NOMO-1 treated with dmso at 0.1 percent for 144 hours (cell line): ENCODE measurements around the gene ALB.

ENCODE experiments used
- DNase-seq: peaks from one replicate; lab custom pipeline; 2025; ENCODE audit not compliant: unreplicated experiment; lab: John Stamatoyannopoulos, UW

Gene ALB

DNA sequence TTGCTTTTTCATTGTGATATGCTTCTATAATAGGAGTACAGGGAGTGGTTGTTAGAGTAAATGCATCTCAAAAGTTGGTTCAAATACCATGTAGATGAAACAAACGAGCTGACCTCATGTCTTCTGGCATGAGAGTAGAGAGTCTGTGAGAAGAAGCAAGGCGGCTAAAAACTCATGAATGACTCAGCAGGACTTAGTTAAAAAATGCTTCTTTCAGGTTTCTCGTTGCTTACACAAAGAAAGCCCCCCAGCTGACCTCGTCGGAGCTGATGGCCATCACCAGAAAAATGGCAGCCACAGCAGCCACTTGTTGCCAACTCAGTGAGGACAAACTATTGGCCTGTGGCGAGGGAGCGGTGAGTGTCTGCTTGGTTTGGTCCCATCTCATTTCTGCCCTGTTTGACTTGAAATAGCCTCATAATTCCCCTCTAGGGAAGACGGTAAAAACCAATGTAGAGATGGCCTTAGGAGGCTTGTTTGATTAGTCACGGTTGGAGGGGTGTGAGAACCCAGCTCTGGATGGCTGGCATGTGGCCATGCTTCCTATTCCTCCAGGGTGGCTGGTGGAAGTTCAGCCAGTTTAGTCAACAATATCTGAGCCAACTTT is 46.4 kb downstream of the ALB start:
- DNase-seq = no peak

DNA sequence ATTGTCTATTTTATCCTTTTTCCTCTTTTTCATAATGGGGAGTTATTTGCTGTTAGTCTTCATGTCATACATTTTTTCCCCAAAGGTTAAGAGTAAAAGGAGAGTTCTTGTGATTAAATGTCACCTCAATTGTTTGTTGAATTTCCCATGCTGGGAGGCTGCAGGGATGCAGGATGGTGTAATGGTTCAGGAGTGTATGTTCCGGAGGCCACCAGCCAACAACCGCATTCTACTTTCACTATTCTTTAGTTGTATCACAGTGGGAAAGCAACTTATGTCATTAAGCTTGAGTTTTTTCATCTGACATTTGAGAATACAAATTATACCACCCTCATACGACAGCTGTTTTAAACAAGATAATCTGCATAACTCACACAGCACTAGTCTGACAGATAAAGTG is 47.3 kb downstream of the ALB start:
- no peak for DNase-seq

DNA sequence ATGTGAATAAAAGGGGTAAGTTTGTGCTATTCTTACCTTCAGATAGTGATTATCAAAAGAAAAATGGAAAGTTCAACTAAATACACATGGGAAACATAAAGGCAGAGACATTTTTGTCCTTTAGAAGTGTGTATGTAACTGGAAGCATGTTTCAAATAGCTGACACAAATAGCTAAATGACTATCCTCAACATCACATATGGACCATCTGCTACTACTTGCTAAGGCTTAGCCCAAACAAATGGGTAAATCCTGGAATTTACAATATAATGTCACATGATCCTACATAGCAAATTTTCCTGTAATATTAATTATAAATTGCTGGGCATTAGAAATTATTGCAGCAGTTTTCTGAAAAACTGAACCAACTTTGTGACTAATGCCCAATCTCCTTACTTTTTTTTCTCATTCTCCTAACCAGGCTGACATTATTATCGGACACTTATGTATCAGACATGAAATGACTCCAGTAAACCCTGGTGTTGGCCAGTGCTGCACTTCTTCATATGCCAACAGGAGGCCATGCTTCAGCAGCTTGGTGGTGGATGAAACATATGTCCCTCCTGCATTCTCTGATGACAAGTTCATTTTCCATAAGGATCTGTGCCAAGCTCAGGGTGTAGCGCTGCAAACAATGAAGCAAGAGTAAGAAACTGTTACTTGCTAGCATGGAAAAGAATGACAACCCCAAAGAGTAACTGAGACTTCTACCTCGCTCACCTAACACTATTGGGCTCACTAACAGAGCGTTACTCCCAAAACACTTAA is 48.1 kb downstream of the ALB start:
- DNase-seq = no peak

DNA sequence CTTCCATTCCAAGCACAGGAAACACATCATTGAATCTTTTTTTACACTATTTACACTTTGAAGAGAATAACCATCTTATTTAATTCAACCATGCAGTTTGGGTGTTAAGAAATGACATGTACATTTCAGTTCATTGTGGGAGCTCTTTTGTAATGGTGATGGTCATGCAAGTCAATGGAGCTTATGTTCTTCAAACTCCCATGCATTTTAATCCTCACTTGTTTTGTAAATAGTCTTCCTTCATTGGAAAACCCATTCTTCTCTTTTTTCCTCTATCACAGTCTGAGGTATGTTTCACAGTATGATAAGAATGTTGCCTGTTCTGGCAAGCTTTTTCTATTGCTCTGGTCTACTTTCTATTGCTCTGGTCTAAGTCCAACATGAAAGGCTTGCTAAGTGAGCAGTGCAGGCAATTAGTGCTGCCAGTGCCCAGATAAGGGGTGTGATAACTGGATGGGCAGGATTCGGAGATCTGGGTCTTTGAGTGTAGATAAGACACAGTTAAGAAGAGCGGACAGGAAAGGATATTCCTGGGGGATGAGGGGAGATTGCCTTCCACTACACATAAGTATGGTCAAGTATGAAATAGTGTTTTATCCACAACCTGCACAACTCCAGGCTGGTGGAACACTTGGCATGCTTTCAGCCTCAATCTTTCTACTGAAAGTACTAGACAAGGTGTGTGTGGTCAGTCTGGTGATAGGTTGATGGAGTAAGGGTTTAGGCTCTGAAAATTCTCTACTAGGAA is 49.0 kb downstream of the ALB start:
- DNase-seq = no peak

DNA sequence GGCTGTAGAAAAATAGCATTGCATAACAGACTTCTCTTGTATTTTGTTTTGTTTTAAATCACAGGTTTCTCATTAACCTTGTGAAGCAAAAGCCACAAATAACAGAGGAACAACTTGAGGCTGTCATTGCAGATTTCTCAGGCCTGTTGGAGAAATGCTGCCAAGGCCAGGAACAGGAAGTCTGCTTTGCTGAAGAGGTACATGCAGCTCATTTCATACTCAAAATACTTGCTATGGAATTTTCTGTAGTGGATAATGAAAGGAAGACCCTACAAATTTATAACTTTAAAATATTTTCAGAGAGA is 49.6 kb downstream of the ALB start:
- no peak for DNase-seq

DNA sequence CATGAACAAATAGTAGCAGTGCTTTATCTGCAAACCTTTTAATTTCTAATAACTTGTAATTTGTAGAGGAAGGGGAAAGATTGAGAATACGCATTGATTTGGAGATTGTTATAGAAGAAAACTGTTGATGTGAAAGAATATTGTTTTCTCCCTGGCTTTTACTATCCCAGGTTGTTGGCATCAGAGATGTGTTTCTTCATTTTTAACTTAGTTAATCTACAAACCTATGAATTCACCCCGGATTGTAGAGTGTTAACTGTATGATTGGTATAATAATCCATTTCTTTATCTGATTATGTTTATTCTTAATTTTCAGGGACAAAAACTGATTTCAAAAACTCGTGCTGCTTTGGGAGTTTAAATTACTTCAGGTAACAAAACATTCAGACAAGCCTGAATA is 50.8 kb downstream of the ALB start:
- DNase-seq = no peak

DNA sequence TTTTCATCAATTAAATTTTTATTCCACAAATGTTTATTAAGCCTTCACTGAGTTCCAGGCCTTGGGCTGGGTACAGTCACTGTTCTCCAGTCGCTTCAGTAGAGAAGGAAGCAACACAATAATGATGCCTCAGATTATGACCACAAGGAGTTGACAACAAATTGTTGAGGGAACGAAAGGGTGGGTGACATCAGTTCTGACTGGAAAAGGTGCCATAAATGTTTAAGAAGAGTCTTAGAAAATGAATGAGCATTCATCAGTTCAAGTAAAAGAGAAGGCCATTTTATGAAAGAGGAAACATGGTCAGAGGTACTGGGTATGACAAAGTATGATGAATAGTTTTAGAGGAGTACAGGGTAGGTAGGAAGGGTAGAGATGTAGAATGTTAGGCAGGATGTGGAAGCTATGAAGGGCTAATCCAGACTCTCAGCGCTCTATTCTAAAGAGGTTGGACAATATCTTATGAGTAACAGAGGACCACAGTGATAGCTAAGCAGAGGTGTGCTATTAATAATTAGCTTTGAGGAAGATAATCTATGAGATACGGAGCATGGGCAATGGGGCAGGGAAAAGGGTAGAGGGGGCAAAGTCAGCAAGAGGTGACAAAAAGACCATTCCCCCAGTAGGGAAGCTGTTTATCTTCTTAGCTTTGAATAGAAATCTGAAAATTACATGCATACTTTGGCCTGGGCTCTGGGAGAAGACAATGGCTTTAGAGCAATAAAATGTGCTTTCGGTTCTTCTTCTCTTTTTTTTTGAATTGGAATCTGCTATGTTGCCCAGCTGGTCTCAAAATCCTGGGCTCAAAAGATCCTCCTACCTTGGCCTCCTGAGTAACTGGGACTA is 52.3 kb downstream of the ALB start:
- DNase-seq = no peak

DNA sequence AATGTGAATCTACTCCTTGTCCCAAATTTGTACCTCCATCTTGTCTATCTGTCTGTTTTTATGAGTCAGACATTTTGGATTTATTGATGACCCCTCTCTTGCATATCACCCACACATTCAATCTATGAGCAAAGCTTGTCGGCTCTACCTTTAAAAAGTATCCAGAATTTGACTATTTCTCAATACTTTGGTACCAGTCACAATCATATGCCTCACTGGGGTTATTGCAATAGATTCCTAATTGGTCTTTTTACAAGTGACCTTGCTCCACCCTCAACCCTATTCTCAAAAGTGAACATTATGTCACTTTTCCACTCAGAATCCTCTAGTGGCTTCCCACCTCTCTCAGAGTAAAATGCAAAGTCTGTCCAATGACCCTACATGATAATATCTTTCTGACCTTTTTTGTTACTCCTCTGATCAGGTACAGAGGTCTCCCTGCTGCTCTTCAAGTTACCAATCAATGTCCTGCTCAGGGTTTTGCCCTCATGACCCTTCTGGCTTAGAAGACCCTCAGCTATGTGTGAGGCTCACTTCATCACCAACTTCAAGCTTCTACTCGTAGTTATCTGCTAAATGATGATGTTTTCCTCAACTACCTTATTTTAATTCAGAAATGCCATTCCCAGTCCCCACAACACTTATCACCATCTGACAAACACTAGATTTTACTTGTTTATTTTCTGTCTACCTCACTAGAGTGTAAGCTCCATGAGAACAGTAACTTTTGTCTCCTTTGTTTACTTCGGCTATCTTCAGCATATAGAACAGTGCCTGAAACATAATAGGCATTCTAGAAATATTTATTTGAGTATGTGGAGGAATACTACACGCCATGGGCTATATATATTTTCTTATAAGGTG is 54.3 kb downstream of the ALB start:
- no peak for DNase-seq

DNA sequence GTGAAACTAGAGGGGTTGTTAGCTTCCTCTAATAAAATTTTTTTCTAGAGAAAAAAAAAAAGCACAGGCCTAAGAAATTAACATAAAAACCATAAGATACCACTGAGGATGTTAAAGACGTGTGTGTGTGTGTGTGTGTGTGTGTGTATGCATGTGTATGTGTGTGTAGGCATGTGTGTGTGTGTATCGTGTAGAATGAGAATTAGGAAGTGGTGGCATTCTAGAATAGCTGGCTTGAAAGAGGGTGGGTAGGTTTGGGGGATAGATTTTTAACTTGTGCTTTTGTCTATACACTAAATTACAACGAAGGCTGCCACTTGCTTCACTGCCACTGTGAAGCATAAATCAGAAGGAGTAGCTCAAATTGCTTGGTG is 54.9 kb downstream of the ALB start:
- no peak for DNase-seq

DNA sequence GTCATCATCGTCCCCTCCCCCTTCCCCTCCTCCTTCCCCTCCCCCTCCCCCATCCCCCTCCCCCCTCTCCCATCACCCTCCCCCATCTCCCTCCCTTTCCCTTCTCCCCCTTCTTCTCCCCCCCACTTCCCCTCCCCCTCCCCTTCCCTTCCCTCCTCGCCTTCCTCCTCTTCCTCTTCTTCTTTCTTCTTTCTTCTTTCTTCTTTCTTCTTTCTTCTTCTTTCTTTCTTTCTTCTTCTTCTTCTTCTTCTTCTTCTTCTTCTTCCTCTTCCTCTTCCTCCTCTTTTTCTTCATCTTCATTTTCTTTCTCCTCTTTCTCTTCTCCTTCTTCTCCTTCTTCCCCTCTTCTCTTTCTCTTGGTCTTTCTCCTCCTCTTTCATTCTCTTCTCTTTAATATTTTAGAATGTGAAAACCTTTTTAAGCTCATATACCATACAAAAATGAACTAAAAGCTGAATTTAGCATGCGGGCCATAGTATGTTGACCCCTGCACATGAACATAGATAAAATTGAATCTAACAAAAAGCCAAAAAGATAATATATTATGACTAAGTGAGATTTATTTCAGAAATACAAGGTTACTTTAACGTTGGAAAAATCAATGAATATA is 56.9 kb downstream of the ALB start:
- DNase-seq = no peak

DNA sequence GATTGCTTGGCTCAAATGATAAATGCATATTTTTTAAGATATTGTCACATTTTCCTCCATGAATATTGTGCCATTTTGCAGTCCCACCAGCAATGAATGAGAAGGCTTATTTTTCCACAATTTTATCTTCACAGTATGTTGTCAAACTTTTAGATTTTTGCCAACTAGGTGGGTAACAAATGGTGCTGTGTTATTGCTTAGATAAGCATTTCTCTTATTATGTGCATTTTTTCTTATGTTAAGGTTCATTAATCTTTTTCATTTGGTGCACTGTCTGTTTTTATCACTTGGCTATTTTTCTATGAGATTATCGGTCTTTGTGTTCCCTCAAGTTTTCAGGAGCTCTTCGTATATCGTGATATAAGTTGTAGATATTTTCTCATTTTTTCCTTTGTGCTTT is 64.1 kb downstream of the ALB start:
- no peak for DNase-seq

DNA sequence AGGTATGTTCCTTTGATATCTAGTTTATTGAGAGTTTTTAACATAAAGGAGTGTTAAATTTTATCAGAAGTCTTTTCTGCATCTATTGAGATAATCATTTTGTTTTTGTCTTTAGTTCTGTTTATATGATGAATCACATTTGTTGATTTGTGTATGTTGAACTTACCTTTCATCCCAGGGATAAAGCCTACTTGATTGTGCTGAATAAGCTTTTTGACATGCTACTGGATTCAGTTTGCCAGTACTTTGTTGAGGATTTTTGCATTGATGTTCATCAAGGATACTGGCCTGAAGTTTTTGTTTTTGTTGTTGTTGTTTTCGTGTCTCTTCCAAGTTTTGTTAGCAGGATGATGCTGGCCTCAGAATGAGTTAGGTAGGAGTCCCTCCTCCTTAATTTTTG is 66.6 kb downstream of the ALB start:
- DNase-seq = no peak
